A673 (cell line): Measurements from ENCODE around the gene HP1BP3. TPM values are rescaled to one million over a fixed set of nuclear protein-coding genes. Genes with fewer than 3 reads are reported as not detected.

ENCODE experiments used
- BruUV-seq: library from RNA; stranded (reverse); fragments of 400-500 nt; replicated peaks from 2 replicates; lab custom pipeline; 2021; lab: Mats Ljungman, UMichigan
- CTCF ChIA-PET: fragments of 300-600 bp; sonication (Branson Sonifier 250); formaldehyde crosslinking; loops from one replicate; lab custom pipeline; 2022; ENCODE audit warnings: antibody characterized with exemption; lab: Charles Lee
- POLR2A ChIA-PET: fragments of 300-600 bp; sonication (Branson Sonifier 250); formaldehyde crosslinking; loops from one replicate; lab custom pipeline; 2022; ENCODE audit warnings: antibody characterized with exemption; ENCODE audit not compliant: low non-redundant PET; lab: Charles Lee
- DNase-seq: peaks from one replicate; pipeline ENCODE4 v3.0.0-alpha.2; 2015; ENCODE audit warnings: low spot score
- H3K27ac ChIP-seq: fragments of 200-600 bp; sonication (generic); 2 replicates; pipeline ENCODE4 v1.5.1; 2016; ENCODE audit warnings: mixed run types, low read depth, mild to moderate bottlenecking, mixed read lengths, antibody characterized with exemption, low read length; ENCODE audit not compliant: poor library complexity, severe bottlenecking
- H3K27me3 ChIP-seq: fragments of 200-600 bp; sonication (generic); replicated peaks from 2 replicates; pipeline ENCODE4 v1.6.1; 2017; ENCODE audit warnings: mixed run types, low read depth, mild to moderate bottlenecking, mixed read lengths, antibody characterized with exemption, low read length; ENCODE audit not compliant: insufficient read depth, poor library complexity
- H3K36me3 ChIP-seq: fragments of 200-600 bp; sonication (generic); 2 replicates; pipeline ENCODE4 v1.6.1; 2016; ENCODE audit warnings: mixed run types, mild to moderate bottlenecking, mixed read lengths, antibody characterized with exemption, low read length; ENCODE audit not compliant: insufficient read depth, poor library complexity, severe bottlenecking
- H3K4me1 ChIP-seq: fragments of 200-600 bp; sonication (generic); 2 replicates; pipeline ENCODE4 v1.6.1; 2017; ENCODE audit warnings: mixed run types, mild to moderate bottlenecking, mixed read lengths, antibody characterized with exemption, low read length; ENCODE audit not compliant: insufficient read depth, poor library complexity, severe bottlenecking
- H3K4me3 ChIP-seq: fragments of 200-600 bp; sonication (generic); 2 replicates; pipeline ENCODE4 v1.5.1; 2016; ENCODE audit warnings: low read depth, mixed run types, mild to moderate bottlenecking, mixed read lengths, low read length; ENCODE audit not compliant: poor library complexity, severe bottlenecking
- H3K9me3 ChIP-seq: fragments of 200-600 bp; sonication (generic); 2 replicates; pipeline ENCODE4 v1.6.1; 2016; ENCODE audit warnings: mixed run types, low read depth, mild to moderate bottlenecking, mixed read lengths, antibody characterized with exemption, low read length; ENCODE audit not compliant: poor library complexity, severe bottlenecking
- CTCF ChIP-seq: fragments of 300-800, 200-600 bp; sonication (generic); conservative IDR thresholded peaks from 2 replicates; pipeline ENCODE4 v1.5.1; 2017; ENCODE audit warnings: low read depth, mild to moderate bottlenecking, antibody characterized with exemption, low read length, moderate library complexity, mixed read lengths
- EZH2 ChIP-seq: fragments of 200-600 bp; sonication (generic); IDR thresholded peaks from 2 replicates; pipeline ENCODE4 v1.6.1; 2017; ENCODE audit warnings: borderline replicate concordance, low read depth, mild to moderate bottlenecking, mixed read lengths, antibody characterized with exemption, low read length; ENCODE audit not compliant: poor library complexity, severe bottlenecking
- intact Hi-C: fragments of 100-400 bp; cut with micrococcal nuclease; formaldehyde crosslinking; loops from one replicate; pipeline ENCODE4 v1.10.0; 2022; ENCODE audit not compliant: unreplicated experiment
- total RNA-seq: library from RNA; stranded (reverse); gene quantifications from 2 replicates; pipeline ENCODE4 v1.2.3, GENCODE V29; 2021

Gene HP1BP3
- total RNA-seq, 1 experiment from 2014 or later = 337 TPM

DNA sequence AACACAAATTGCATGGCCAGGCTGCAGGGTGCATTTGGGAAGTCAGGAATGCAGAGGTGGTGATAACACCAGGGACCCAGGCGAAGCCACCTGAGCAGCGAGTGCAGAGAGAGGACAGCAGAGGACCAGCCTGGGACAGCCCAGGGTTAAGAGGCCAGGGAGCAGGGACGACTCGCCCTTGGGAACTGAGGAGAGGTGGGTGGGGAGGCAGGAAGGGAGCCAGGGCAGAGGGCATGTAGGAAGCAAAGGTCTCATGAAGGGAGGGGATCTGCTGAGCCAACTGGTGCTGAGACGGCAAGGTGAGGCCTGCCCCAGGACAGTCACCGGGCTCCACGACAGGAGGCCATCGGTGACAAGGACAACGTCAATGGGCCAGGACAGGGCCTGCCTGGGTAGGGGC is 85.7 kb downstream of the HP1BP3 start:
- DNase-seq = no peak
- no peak for TF ChIP-seq CTCF
- no peak for TF ChIP-seq EZH2
- Histone ChIP-seq H3K27ac (no peak overlapping the region), H3K27me3 (no peaks in the 10 kb centered on the region), H3K4me1 (no peaks in the 10 kb centered on the region), H3K36me3 (no peaks in the 10 kb centered on the region), H3K4me3 (no peak overlapping the region), H3K9me3 (no peaks in the 10 kb centered on the region)
- ChIA-PET POLR2A (interaction anchor here (0.6 kb wide), 1 partner anchor 41 kb away, joined by 4 read pairs; no protein-coding TSS in a partner anchor), CTCF (interaction anchor here (0.5 kb wide), 1 partner anchor 498 kb away, joined by 4 read pairs; no protein-coding TSS in a partner anchor)
- BruUV-seq = no TSS peak
- intact Hi-C loops = no loop called here

GRCh38 chr1:20700636-20701215 is 86.4 kb downstream of the HP1BP3 start:
- BruUV-seq = no TSS peak
- Histone ChIP-seq H3K4me3 (no peak overlapping the region), H3K9me3 (no peaks in the 10 kb centered on the region), H3K4me1 (peaks cover 5% of the 10 kb centered on the region), H3K36me3 (no peaks in the 10 kb centered on the region), H3K27me3 (no peaks in the 10 kb centered on the region), H3K27ac (no peak overlapping the region)
- POLR2A ChIA-PET = no interaction called here
- intact Hi-C loops = no loop called here
- DNase-seq = no peak
- CTCF ChIA-PET = no interaction called here
- no peak for TF ChIP-seq EZH2
- no peak for TF ChIP-seq CTCF

GRCh38 chr1:20699558-20699957 is 87.5 kb downstream of the HP1BP3 start:
- CTCF ChIA-PET = no interaction called here
- no peak overlapping the region for H3K4me3 ChIP-seq
- intact Hi-C loops = no loop called here
- POLR2A ChIA-PET = no interaction called here
- H3K27me3 ChIP-seq = no peaks in the 10 kb centered on the region
- H3K9me3 ChIP-seq = no peaks in the 10 kb centered on the region
- no peak overlapping the region for H3K27ac ChIP-seq
- no TSS peak for BruUV-seq
- DNase-seq = no peak
- no peaks in the 10 kb centered on the region for H3K36me3 ChIP-seq
- H3K4me1 ChIP-seq = peaks cover 5% of the 10 kb centered on the region
- TF ChIP-seq CTCF = no peak
- TF ChIP-seq EZH2 = no peak
